Left ventricle myocardium inferior (tissue), 1 donor: ENCODE data around the gene NACAD. TPM values are rescaled to one million over a fixed set of nuclear protein-coding genes. Genes with fewer than 3 reads are reported as not detected.

Source experiments
- DNase-seq: peaks from one replicate; pipeline ENCODE4 v3.0.0-alpha.2; 2020
- H3K27ac ChIP-seq: fragments of 200-600 bp; replicated peaks from 2 replicates; pipeline ENCODE4 v1.8.0; 2021
- H3K27me3 ChIP-seq: fragments of 200-600 bp; 2 replicates; pipeline ENCODE4 v1.8.0; 2021; ENCODE audit warnings: low read depth
- H3K36me3 ChIP-seq: fragments of 200-600 bp; 2 replicates; pipeline ENCODE4 v1.8.0; 2021
- H3K4me1 ChIP-seq: fragments of 200-600 bp; 2 replicates; pipeline ENCODE4 v1.8.0; 2021
- H3K4me3 ChIP-seq: fragments of 200-600 bp; 2 replicates; pipeline ENCODE4 v1.8.0; 2021; ENCODE audit warnings: mild to moderate bottlenecking, moderate library complexity
- H3K9me3 ChIP-seq: fragments of 200-600 bp; replicated peaks from 2 replicates; pipeline ENCODE4 v1.8.0; 2021
- CTCF ChIP-seq: fragments of 200-600 bp; IDR thresholded peaks from 2 replicates; pipeline ENCODE4 v1.8.0; 2021; ENCODE audit warnings: antibody characterized with exemption, mild to moderate bottlenecking, borderline replicate concordance
- intact Hi-C: fragments of 100-400 bp; cut with micrococcal nuclease; formaldehyde crosslinking; loops from one replicate; pipeline ENCODE4 v1.11.0; 2022
- total RNA-seq: library from RNA; stranded (reverse); fragmentation: NEBNext Ultra II Directional; extraction: Animal tissue kit (Norgen Biotek cat#: 25700); gene quantifications from one replicate; pipeline ENCODE4 v1.2.1, GENCODE V29; 2021
- donor health status: DM: no; HTN: yes; CAD: no; lungs with severe emphysema.

NACAD gene
- total RNA-seq, 1 donor from 2014 or later = 3.8 TPM

- Histone ChIP-seq H3K4me3 (no peak overlapping the region), H3K9me3 (peaks cover 3% of the 10 kb centered on the region), H3K27ac (no peak overlapping the region), H3K27me3 (no peaks in the 10 kb centered on the region), H3K36me3 (no peaks in the 10 kb centered on the region), H3K4me1 (no peaks in the 10 kb centered on the region)
- intact Hi-C loops = no loop called here
- no peak for TF ChIP-seq CTCF
- DNase-seq = no peak
Measured at GRCh38 chr7:45119550-45119949, 30.8 kb upstream of the NACAD start.

GRCh38 chr7:45118889-45119331 lies 30.1 kb upstream of the NACAD start:
- H3K9me3 ChIP-seq = peaks cover 3% of the 10 kb centered on the region
- intact Hi-C loops = no loop called here
- no peak overlapping the region for H3K4me3 ChIP-seq
- TF ChIP-seq CTCF = no peak
- no peaks in the 10 kb centered on the region for H3K27me3 ChIP-seq
- no peaks in the 10 kb centered on the region for H3K4me1 ChIP-seq
- H3K27ac ChIP-seq = no peak overlapping the region
- H3K36me3 ChIP-seq = no peaks in the 10 kb centered on the region
- no peak for DNase-seq

GRCh38 chr7:45118292-45118691 lies 29.5 kb upstream of the NACAD start:
- H3K27ac ChIP-seq = no peak overlapping the region
- H3K36me3 ChIP-seq = no peaks in the 10 kb centered on the region
- no peak for TF ChIP-seq CTCF
- intact Hi-C loops = no loop called here
- H3K9me3 ChIP-seq = peaks cover 3% of the 10 kb centered on the region
- no peaks in the 10 kb centered on the region for H3K4me1 ChIP-seq
- no peak overlapping the region for H3K4me3 ChIP-seq
- H3K27me3 ChIP-seq = no peaks in the 10 kb centered on the region
- DNase-seq = no peak

GRCh38 chr7:45117582-45117981 lies 28.8 kb upstream of the NACAD start:
- intact Hi-C loops = no loop called here
- peaks cover 3% of the 10 kb centered on the region for H3K9me3 ChIP-seq
- no peaks in the 10 kb centered on the region for H3K36me3 ChIP-seq
- DNase-seq = no peak
- H3K27me3 ChIP-seq = no peaks in the 10 kb centered on the region
- no peak for TF ChIP-seq CTCF
- no peak overlapping the region for H3K27ac ChIP-seq
- H3K4me1 ChIP-seq = peaks cover 2% of the 10 kb centered on the region
- no peak overlapping the region for H3K4me3 ChIP-seq

GRCh38 chr7:45116048-45116447 lies 27.3 kb upstream of the NACAD start:
- intact Hi-C loops = no loop called here

More at GRCh38 chr7:45116048-45116447, 27.3 kb upstream of the NACAD start:
- Histone ChIP-seq H3K4me3 (no peak overlapping the region), H3K9me3 (no peaks in the 10 kb centered on the region), H3K27me3 (no peaks in the 10 kb centered on the region), H3K27ac (no peak overlapping the region), H3K36me3 (no peaks in the 10 kb centered on the region), H3K4me1 (peaks cover 12% of the 10 kb centered on the region)
- TF ChIP-seq CTCF = no peak
- no peak for DNase-seq
